ENCODE data around the gene TCL1B.
A peak's percentile ranks its signal among the peaks of the same experiment; 100 is the strongest.
"Not testable (repeated sequence)": the region's sequence is repeated elsewhere in the genome, so short reads cannot be mapped to it uniquely, and the experiment has no call there.

Gene TCL1B

GRCh38 chr14:95660651-95661515, 25.3 kb upstream of the TCL1B start:
- no peak for TF ChIP-seq CTCF (IDR thresholded peaks at IDR 0.05; ENCODE audit: extremely low read depth, missing control alignments)
- no peak for DNase-seq (ENCODE audit: low spot score)

GRCh38 chr14:95662376-95663186, 23.6 kb upstream of the TCL1B start:
- TF ChIP-seq CTCF (IDR thresholded peaks at IDR 0.05; ENCODE audit: extremely low read depth, missing control alignments), result no peak
- peak; percentile 49 for DNase-seq (ENCODE audit: low spot score)

- no peak for TF ChIP-seq CTCF (IDR thresholded peaks at IDR 0.05; ENCODE audit: extremely low read depth, missing control alignments)
- DNase-seq (ENCODE audit: low spot score), result no peak
These were observed 22.9 kb upstream of the TCL1B start for GRCh38 chr14:95663226-95663797.

GRCh38 chr14:95664066-95664465, 22.2 kb upstream of the TCL1B start:
- TF ChIP-seq CTCF (IDR thresholded peaks at IDR 0.05; ENCODE audit: extremely low read depth, missing control alignments), result no peak
- no peak for DNase-seq (ENCODE audit: low spot score)

- TF ChIP-seq CTCF (IDR thresholded peaks at IDR 0.05; ENCODE audit: extremely low read depth, missing control alignments), result no peak
- DNase-seq (ENCODE audit: low spot score), result no peak
These were observed 21.7 kb upstream of the TCL1B start for GRCh38 chr14:95664546-95664945.

GRCh38 chr14:95665530-95665929, 20.7 kb upstream of the TCL1B start:
- not testable (repeated sequence) for DNase-seq (ENCODE audit: low spot score)

GRCh38 chr14:95666450-95666849, 19.8 kb upstream of the TCL1B start:
- DNase-seq (ENCODE audit: low spot score), result no peak
- no peak for TF ChIP-seq CTCF (IDR thresholded peaks at IDR 0.05; ENCODE audit: extremely low read depth, missing control alignments)
